Mucosa of gallbladder (tissue), 1 donor: Measurements from ENCODE around the gene KIAA1958. TPM values are rescaled to one million over a fixed set of nuclear protein-coding genes. Genes with fewer than 3 reads are reported as not detected.
"Not testable (repeated sequence)": the region's sequence is repeated elsewhere in the genome, so short reads cannot be mapped to it uniquely, and the experiment has no call there.

Experiments used
- DNase-seq: peaks from one replicate; pipeline ENCODE4 v3.0.0-alpha.2; 2020; ENCODE audit warnings: low spot score
- total RNA-seq: library from RNA; stranded (reverse); gene quantifications from one replicate; pipeline ENCODE4 v1.2.1, GENCODE V29; 2021
- donor health status: DM: no; HTN: no; CAD: no.

Gene KIAA1958
- total RNA-seq, 1 donor from 2014 or later, result 11.3 TPM

- DNase-seq, result no peak
These were observed 68.5 kb downstream of the KIAA1958 start for GRCh38 chr9:112555101-112555643.

GRCh38 chr9:112555844-112556482 is 69.3 kb downstream of the KIAA1958 start:
- DNase-seq, result peak; percentile 71

- no peak for DNase-seq
These were observed 70.1 kb downstream of the KIAA1958 start for GRCh38 chr9:112556497-112557442.

- DNase-seq, result no peak
These were observed 71.8 kb downstream of the KIAA1958 start for GRCh38 chr9:112558476-112558875.

GRCh38 chr9:112558978-112559377 is 72.4 kb downstream of the KIAA1958 start:
- no peak for DNase-seq

- DNase-seq, result no peak
These were observed 73.2 kb downstream of the KIAA1958 start for GRCh38 chr9:112559629-112560413.

GRCh38 chr9:112562235-112562958 is 75.8 kb downstream of the KIAA1958 start:
- no peak for DNase-seq

GRCh38 chr9:112569186-112569585 is 82.6 kb downstream of the KIAA1958 start:
- DNase-seq, result no peak

- peak; percentile 77 for DNase-seq
These were observed 84.1 kb downstream of the KIAA1958 start for GRCh38 chr9:112570671-112571167.

- no peak for DNase-seq
These were observed 85.2 kb downstream of the KIAA1958 start for GRCh38 chr9:112571624-112572355.

GRCh38 chr9:112572416-112572815 is 85.8 kb downstream of the KIAA1958 start:
- no peak for DNase-seq

- no peak for DNase-seq
These were observed 87.4 kb downstream of the KIAA1958 start for GRCh38 chr9:112574008-112574407.

GRCh38 chr9:112575107-112575506 is 88.5 kb downstream of the KIAA1958 start:
- no peak for DNase-seq

- no peak for DNase-seq
These were observed 95.0 kb downstream of the KIAA1958 start for GRCh38 chr9:112581469-112582176.

- no peak for DNase-seq
These were observed 96.0 kb downstream of the KIAA1958 start for GRCh38 chr9:112582371-112583262.

GRCh38 chr9:112586599-112587155 is 100.0 kb downstream of the KIAA1958 start:
- no peak for DNase-seq

GRCh38 chr9:112591875-112592274 is 105.2 kb downstream of the KIAA1958 start:
- DNase-seq, result not testable (repeated sequence)

- DNase-seq, result no peak
These were observed 113.1 kb downstream of the KIAA1958 start for GRCh38 chr9:112599732-112600131.
